Glomerular visceral epithelial cell (primary cell): Measurements from ENCODE around the gene VTI1A.
"Not testable (repeated sequence)": the region's sequence is repeated elsewhere in the genome, so short reads cannot be mapped to it uniquely, and the experiment has no call there.

Experiments used
- DNase-seq: peaks from one replicate; pipeline ENCODE4 v3.0.0-alpha.2; 2016; ENCODE audit errors: extremely low spot score

VTI1A gene

DNA sequence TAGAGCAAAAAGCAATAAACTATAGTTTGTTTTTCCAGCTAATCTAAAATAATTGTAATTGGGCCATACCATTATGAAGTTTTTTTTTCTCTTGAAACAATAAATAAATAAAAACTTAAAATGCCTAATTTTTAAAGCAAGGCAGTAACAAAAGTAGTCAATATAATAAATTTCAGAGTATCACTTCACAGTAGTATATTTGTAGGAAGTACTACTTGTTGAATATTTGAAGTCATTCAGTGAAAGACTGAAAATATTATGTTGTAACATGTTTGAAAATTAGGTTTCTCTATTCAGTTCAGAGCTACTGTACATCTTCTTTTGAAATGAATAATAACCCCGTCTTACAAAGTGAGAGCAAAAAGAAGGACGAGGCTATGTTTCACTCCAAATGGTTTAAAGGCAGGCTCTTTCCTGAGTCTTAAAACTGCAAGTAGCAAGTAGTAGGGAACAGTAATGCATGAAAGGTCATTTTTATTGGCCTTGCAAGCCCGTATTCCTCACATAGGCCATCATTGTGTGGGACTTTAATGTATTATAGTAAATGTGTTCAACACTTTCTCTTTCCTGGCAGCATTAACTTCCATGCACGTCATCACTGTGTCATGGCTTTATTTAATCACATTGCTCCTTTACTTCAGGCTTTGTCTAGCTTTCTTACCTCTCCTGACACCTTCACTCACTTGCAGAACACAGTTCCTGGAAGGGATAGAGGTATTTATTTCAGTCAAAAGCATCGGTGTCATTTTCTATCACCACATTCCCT is 141.4 kb downstream of the VTI1A start:
- no peak for DNase-seq

- DNase-seq, result no peak
Observed at GRCh38 chr10:112589081-112589480, 142.1 kb downstream of the VTI1A start.

DNA sequence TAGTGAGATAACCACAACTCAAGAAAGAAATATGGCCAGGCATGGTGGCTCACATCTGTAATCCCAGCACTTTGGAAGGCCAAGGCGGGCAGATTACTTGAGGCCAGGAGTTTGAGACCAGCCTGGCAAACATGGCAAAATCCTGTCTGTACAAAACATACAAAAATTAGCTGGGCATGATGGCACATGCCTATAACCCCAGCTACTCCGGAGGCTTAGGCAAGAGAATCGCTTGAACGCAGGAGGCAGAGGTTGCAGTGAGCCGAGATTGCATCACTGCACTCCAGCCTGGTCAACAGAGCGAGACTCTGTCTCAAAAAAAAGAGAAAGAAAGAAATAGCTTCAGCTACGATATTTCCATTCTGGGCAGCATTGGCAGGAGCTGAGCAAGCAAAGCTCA is 143.8 kb downstream of the VTI1A start:
- DNase-seq, result not testable (repeated sequence)

GRCh38 chr10:112593023-112593422 is 146.0 kb downstream of the VTI1A start:
- no peak for DNase-seq

GRCh38 chr10:112601214-112602090 is 154.4 kb downstream of the VTI1A start:
- DNase-seq, result no peak

GRCh38 chr10:112603062-112603461 is 156.0 kb downstream of the VTI1A start:
- DNase-seq, result no peak

- no peak for DNase-seq
Observed at GRCh38 chr10:112605063-112605462, 158.0 kb downstream of the VTI1A start.

DNA sequence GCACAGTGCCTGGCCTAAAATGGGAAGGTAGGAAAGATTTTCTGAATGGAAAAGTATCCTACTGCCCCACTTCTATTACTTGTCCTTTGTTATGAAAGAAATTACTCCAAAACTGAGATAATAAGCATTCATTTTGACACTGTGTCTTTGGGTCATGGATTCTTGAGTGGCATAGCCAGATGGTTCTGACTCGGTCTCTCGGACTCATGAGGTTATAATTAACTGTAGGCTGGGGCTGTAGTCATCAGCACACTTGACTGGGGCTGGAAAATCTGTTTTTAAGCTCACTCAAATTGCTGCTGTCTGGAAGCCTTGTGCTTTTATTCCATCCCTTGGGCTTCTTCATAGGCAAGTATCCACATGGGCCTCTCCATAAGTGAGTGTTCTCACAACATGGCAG is 160.5 kb downstream of the VTI1A start:
- DNase-seq, result no peak

DNA sequence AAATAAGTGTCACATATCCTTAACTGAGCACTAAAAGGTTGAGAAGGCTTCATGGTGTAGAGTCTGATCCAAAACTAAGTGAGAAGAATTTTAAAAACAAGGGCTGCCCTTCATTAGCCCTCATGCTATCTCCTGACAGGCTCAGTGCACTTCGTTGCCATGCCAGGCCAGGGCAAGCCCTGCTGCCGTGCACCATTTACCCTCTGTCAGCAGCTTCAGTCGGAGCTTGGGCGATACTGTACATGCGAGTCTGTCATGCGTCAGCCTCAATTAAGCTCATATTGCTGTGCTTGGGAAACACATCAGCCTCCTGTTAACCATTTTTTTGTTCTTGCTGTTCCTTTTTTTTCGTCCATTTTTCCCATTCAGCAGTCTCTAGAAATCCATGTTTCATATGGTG is 166.6 kb downstream of the VTI1A start:
- no peak for DNase-seq

DNA sequence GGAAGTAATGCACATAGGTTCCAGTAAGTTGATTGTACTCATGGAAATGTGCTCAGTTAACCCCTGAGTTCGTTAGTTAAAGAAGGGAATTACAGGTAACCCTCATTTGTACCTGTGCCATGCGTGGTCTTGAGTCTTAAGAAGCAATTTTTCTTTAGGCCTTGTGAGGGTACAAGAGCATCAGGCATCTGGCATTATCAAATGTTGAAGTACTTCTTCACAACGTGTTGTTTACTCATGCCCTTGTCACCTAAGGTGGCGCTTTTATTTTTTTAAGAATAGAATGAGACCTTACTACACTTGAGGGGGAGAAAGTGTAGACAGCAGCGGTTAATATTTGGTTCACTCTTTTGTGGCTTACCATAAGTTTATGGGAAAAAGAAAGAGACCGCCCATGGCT is 167.1 kb downstream of the VTI1A start:
- no peak for DNase-seq

DNA sequence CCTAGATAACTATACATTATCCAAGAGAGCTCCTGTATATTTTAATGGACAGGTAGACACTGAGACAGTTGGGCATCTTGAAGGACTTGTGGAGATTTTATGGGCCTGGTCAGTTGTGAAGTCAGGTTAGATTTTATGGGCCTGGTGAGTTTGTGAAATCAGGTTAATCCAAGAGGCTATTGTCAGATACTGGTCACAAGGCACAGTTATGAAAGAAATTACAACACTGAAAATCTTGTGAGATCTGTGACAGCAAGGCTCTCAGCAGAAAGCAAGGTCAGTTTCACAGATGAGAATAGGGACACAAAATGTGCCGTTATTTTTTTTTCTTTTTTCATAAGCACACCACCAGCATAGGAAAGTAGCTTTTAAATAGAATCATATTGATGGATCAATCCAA is 167.6 kb downstream of the VTI1A start:
- DNase-seq, result no peak

DNA sequence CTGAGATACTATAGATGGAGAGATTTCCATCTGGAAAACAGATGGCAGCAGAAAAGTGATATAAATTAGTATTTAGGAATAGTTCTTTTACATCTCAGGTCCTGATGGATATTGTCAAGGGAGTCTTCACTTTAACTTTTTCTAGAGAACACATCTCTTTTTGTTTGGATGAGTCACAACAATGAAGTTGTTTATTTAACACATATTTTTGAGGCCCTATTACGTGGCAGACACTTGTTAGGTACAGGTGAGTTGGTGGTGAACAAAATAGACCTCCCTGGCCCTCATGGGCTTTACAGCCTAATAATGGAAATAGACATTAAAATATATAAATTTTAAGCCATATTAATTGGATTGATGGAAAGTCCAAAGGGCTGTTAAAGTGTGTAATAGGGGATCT is 168.3 kb downstream of the VTI1A start:
- DNase-seq, result no peak

GRCh38 chr10:112616647-112617046 is 169.6 kb downstream of the VTI1A start:
- no peak for DNase-seq

GRCh38 chr10:112618814-112619213 is 171.8 kb downstream of the VTI1A start:
- no peak for DNase-seq

DNA sequence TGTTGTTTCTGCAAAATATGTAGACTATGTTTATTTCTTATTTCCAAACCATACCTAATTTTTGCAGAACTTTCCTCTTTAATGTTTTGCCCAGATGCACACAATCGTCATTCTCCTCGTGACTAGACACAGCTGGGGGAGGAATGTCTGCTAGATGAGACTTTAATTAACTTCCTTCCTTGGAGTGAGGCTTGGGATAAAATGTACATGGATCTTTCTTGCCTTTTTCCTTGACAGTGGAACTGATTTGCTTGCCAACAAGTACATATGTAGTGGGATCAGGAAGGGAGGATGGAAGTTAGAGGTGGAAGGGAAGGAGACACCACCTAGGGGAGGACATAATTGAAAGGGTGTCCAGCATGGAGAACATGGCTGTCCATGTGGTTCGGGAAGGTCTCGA is 172.5 kb downstream of the VTI1A start:
- DNase-seq, result no peak

- no peak for DNase-seq
Observed at GRCh38 chr10:112622786-112623185, 175.8 kb downstream of the VTI1A start.

- DNase-seq, result no peak
Observed at GRCh38 chr10:112624546-112625048, 177.6 kb downstream of the VTI1A start.

- no peak for DNase-seq
Observed at GRCh38 chr10:112628951-112629609, 182.1 kb downstream of the VTI1A start.

DNA sequence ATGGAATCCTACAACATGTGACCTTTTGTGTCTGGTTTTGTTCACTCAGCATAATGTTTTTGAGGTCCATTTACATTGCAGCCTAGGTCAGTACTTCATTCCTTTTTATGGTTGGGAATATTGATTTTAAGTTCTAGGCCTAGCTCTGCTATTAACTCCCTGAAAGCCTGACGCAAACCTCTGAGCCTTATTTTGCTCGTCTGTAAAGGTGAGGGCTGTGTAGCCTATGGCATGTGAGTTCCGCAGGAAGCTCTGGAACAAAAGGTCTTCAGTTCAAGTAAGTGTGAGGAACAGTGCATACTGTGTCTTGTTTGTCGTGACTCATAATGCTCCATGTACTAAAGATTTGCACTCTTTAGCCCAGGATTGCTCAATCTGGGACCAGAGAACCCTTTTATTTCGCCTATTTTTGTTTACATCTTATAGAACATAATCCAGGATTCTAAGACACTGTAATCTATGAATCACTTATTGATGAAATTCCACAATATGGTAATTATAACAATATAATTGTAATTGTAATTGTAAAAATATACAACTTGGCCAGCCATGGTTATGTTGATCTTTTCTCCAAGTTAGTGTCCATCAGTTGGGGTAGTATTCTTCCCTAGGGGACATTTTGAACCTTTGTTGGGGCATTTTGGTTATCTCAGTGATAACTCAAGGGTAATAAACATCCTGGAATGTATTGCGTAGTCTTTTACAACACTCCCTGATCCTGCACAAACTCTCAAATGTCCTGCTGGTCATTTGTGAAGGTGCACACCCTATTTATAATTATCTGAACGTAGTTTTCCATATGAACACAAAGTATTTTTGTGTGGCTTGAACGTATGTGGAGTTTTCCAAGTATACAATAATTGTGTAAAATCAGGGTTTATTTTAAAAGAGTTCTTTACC is 184.7 kb downstream of the VTI1A start:
- no peak for DNase-seq

DNA sequence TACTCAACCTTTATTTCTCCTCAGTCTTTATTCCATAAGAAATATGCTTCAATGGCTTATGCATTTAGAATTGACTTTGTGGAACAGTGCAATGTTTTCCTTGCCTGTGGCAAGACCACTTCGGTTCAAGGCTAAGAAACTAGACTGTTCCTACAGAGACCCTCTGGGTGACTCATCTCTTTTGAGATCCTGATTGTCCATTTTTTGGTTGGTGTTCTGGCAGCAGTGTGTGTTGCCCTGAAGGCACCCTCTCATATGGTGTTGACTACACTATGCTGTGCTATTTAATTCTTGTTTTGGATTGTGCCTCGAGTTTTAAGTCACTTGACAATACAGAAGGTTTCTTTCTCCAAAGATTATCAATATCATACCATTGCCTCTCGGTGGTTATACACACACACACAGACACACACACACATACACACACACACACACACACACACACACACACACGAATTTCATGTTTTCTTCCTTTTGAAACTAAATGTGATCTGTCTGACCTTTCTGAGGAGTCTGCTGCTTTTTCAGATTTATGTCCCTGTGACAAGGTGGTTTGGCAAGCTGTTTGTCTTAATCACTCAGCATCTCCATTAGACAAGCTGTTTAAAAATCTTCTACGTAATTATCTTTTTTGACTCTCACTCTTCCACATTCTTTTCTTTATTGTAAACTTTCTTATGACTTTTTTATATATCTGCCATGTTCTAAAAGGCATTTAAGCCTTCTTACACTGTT is 187.2 kb downstream of the VTI1A start:
- DNase-seq, result no peak

DNA sequence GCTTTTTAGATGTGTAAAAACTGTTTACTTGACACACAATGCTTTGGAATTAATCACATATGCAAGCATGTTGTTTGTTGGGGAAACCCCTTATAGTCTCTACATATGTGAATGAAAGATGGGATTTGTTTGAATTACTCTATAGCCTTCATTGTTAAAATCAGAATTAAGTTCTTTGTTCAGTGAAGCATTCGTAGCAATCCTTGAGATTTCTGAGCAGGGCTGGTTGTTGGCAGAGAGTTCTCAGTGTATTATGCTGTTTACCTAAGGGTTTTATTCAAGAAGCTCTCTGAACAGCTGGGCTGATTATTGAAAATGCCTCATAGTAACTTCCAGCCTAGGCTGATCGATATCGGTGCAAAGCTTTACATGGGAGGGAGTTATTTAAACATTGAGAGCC is 190.9 kb downstream of the VTI1A start:
- DNase-seq, result no peak
